Ovary (tissue), 3 donors: ENCODE measurements around the gene GRM8.

Experiments used
- EP300 ChIP-seq: sonication (generic); formaldehyde crosslinking; IDR thresholded peaks from one replicate; pipeline ENCODE4 v1.6.1; 2017; ENCODE audit warnings: antibody characterized with exemption
- POLR2A ChIP-seq: fragments of 450-650 bp; IDR thresholded peaks from one replicate; pipeline ENCODE4 v1.6.1; 2017; ENCODE audit warnings: antibody characterized with exemption, mild to moderate bottlenecking, moderate library complexity
- TF ChIP-seq, protein P1 (sequence below), 3 donors: fragments of 450-650 bp in 2 of 3; fragments of 200-600 bp in 1 of 3; IDR thresholded peaks; one replicate each; pipeline versions ENCODE4 v1.5.1 to v1.8.0; 2016 to 2022; ENCODE audit warnings: antibody characterized with exemption in 3 of 3, mild to moderate bottlenecking in 1 of 3
- donor health status: DM: no; HTN: no; CAD: no.

DNA sequence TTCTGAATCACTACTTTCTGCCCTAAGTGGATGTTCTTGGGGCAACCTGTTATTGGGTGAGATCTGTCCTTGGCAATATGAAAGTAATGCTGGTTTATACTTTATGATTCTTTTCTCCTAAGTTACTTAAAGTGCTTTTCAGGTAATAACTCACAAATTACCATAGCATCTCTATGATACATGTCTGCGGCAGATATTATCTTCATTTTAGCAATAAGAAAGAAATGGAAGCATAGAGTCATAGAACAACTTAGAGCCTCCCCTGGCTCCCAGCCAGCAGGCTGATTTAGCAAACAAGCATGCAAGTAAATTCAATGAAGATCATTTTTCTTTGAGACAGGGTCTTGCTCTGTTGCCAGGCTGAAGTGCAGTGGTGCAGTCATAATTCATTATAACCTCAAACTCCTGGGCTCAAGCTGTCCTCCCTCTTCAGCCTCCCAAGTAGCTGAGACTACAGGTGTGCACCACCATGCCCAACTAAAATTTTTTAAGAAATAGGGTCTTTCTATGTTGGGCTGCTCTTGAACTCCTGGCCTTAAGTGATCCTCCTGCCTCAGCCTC, 38.1 kb upstream of the GRM8 start:
- TF ChIP-seq, protein P1, sequence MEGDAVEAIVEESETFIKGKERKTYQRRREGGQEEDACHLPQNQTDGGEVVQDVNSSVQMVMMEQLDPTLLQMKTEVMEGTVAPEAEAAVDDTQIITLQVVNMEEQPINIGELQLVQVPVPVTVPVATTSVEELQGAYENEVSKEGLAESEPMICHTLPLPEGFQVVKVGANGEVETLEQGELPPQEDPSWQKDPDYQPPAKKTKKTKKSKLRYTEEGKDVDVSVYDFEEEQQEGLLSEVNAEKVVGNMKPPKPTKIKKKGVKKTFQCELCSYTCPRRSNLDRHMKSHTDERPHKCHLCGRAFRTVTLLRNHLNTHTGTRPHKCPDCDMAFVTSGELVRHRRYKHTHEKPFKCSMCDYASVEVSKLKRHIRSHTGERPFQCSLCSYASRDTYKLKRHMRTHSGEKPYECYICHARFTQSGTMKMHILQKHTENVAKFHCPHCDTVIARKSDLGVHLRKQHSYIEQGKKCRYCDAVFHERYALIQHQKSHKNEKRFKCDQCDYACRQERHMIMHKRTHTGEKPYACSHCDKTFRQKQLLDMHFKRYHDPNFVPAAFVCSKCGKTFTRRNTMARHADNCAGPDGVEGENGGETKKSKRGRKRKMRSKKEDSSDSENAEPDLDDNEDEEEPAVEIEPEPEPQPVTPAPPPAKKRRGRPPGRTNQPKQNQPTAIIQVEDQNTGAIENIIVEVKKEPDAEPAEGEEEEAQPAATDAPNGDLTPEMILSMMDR (IDR thresholded peaks at IDR 0.05): no peak
- TF ChIP-seq EP300: no peak
- TF ChIP-seq POLR2A: no peak
